ENCODE results near the gene MPZL2. TPM values are rescaled to one million over a fixed set of nuclear protein-coding genes. Genes with fewer than 3 reads are reported as not detected.

Gene MPZL2
- total RNA-seq, 4 donors from 2014 or later, result 14.3 to 28.0 (median 17.7) TPM

DNA sequence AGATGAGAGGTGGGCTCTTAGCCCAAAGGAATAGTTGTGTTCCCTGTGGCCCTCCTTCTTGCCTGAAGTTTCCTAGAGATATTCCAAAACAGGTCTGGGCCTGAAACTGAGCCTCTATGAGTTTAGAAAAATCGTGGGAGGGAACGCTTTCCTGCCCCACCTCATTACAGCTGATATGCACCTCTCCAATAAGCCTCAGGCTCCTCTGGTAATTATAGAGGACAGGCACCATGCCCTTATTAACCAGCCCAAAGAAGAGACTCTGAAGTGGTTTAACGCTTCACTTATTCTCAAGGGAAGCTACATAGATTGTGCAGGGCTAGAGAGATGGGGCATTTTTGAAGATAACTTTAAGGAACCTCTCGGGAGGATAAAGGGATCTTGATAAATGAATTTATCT, 3.4 kb upstream of the MPZL2 start:
- TF ChIP-seq, protein P1, sequence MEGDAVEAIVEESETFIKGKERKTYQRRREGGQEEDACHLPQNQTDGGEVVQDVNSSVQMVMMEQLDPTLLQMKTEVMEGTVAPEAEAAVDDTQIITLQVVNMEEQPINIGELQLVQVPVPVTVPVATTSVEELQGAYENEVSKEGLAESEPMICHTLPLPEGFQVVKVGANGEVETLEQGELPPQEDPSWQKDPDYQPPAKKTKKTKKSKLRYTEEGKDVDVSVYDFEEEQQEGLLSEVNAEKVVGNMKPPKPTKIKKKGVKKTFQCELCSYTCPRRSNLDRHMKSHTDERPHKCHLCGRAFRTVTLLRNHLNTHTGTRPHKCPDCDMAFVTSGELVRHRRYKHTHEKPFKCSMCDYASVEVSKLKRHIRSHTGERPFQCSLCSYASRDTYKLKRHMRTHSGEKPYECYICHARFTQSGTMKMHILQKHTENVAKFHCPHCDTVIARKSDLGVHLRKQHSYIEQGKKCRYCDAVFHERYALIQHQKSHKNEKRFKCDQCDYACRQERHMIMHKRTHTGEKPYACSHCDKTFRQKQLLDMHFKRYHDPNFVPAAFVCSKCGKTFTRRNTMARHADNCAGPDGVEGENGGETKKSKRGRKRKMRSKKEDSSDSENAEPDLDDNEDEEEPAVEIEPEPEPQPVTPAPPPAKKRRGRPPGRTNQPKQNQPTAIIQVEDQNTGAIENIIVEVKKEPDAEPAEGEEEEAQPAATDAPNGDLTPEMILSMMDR (IDR thresholded peaks at IDR 0.05; ENCODE audit: low read depth), result no peak

GRCh38 chr11:118265954-118266353, 1.9 kb upstream of the MPZL2 start:
- TF ChIP-seq, protein P1 (IDR thresholded peaks at IDR 0.05; ENCODE audit: low read depth), result no peak

DNA sequence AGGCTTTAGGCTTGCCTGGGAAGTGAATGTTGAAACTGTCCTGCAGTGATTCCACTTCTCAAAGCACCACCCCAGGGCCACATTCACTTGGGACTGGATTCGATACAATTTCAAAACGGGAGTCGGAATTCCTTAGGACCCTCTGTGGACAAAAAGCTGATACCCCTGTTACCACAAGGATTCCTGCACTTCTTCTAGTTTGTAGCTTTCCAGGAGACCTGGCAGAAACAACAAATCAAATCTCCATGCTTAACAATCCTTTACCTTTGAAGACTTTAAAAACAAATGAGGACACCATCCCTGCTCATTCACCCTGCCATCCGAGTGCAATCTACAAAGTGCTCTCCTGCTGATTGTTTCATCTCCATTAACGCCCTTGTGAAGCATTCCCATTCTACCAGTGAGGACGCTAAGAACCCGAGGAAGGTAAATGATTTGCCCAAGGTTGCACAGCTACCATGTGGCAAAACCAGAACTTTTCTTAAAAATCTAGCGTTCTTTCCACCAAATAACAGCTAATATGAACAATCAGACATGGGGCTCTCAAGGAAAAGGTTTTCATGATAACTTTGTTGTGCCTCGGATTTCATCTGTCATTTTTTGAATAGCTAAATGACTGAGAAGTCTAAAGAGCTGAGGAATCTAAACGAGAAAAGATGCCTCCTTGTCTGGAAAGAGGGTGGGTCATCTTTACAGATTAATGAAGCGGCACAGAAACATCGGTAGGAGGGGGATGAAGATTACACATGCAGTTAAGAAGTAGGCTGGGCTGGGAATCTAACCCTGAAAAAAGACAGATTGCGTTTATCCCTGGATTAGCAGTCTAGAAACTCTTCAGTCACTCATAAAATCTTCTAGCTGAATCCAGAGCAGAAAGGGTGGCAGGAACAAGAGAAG, 720 bp upstream of the MPZL2 start:
- TF ChIP-seq, protein P1 (IDR thresholded peaks at IDR 0.05; ENCODE audit: low read depth), result no peak

GRCh38 chr11:118263112-118263511, 985 bp downstream of the MPZL2 start:
- TF ChIP-seq, protein P1 (IDR thresholded peaks at IDR 0.05; ENCODE audit: low read depth), result no peak

GRCh38 chr11:118260353-118260752, 3.7 kb downstream of the MPZL2 start:
- TF ChIP-seq, protein P1 (IDR thresholded peaks at IDR 0.05; ENCODE audit: low read depth), result no peak

GRCh38 chr11:118259138-118259537, 5.0 kb downstream of the MPZL2 start:
- TF ChIP-seq, protein P1 (IDR thresholded peaks at IDR 0.05; ENCODE audit: low read depth), result no peak

- TF ChIP-seq, protein P1 (IDR thresholded peaks at IDR 0.05; ENCODE audit: low read depth), result no peak
Measured at GRCh38 chr11:118258410-118258809, 5.7 kb downstream of the MPZL2 start.
